Bladder microvascular endothelial cell (primary cell): ENCODE measurements around the gene MMP3. TPM values are rescaled to one million over a fixed set of nuclear protein-coding genes. Genes with fewer than 3 reads are reported as not detected.

ENCODE experiments used
- total RNA-seq: library from RNA; depleted of rRNA; stranded (reverse); fragments of >200 nt; gene quantifications from 2 replicates; pipeline ENCODE4 v1.2.3, GENCODE V29; 2014

MMP3 gene
- not detected in 2 replicates for total RNA-seq

GRCh38 chr11:102843489-102843888, at the start of gene MMP3:
MMP3 (minus strand) TSS chr11:102843609; CDS start chr11:102843546, 63 bp downstream.

GRCh38 chr11:102874852-102875251, 31.4 kb upstream of the MMP3 start, which contains the start of gene MMP12:
MMP12 (minus strand) TSS chr11:102874982; CDS start chr11:102874937, 45 bp downstream.

GRCh38 chr11:102798012-102798746, 45.2 kb downstream of the MMP3 start, which contains the start of gene MMP1:
MMP1 (minus strand) TSS chr11:102798160; CDS start chr11:102798092, 68 bp downstream.

Other genes with a start within 250 kb of the MMP3 start
- gene MMP20, start 218.3 kb downstream of the MMP3 start, total RNA-seq: not detected in 2 replicates
- not detected in 2 replicates for gene MMP27, start 137.8 kb downstream of the MMP3 start, total RNA-seq
- not detected in 2 replicates for gene MMP8, start 118.7 kb downstream of the MMP3 start, total RNA-seq
- 2.1 and 22.0 TPM in 2 replicates for gene MMP10, start 63.0 kb downstream of the MMP3 start, total RNA-seq
- 32.1 and 734 TPM in 2 replicates for gene MMP1, start 45.4 kb downstream of the MMP3 start, total RNA-seq
- not detected in 2 replicates for gene MMP12, start 31.4 kb upstream of the MMP3 start, total RNA-seq
- not detected in 2 replicates for gene MMP13, start 112.1 kb upstream of the MMP3 start, total RNA-seq
- gene DCUN1D5, start 248.6 kb upstream of the MMP3 start, total RNA-seq: 26.6 and 41.9 TPM in 2 replicates